Measurements from ENCODE around the gene CHADL. TPM values are rescaled to one million over a fixed set of nuclear protein-coding genes. Genes with fewer than 3 reads are reported as not detected.

Gene CHADL
- polyA plus RNA-seq, 1 of the 3 experiments (the other 2 are of a cell fraction): 0.03 TPM

- no peak for TF ChIP-seq SMC3 (IDR thresholded peaks at IDR 0.05; ENCODE audit: low read depth, low read length)
- no peak for TF ChIP-seq TAF1 (IDR thresholded peaks at IDR 0.05; ENCODE audit: borderline replicate concordance, low read depth, low read length)
- ChIA-PET CTCF (no interaction called here), POLR2A (no interaction called here)
- Histone ChIP-seq H3K9ac (no peak overlapping the region), H3K9me2 (no peaks in the 10 kb centered on the region), H3K27ac (ENCODE audit: low read depth in 2 of 2, low read length in 1 of 2) (no peak overlapping the region), H3K4me1 (ENCODE audit: control insufficient read depth in 1 of 2, insufficient read depth in 2 of 2, low read depth in 1 of 2, low read length in 1 of 2) (peaks cover 0 to 2% of the 10 kb centered on the region in 2 experiments; a peak in 1 of 4 replicates), H3K9me3 (no peaks in the 10 kb centered on the region), H3K4me3 (ENCODE audit: low read depth in 2 of 2, low read length in 1 of 2) (no peak overlapping the region), H3K36me3 (replicated peaks in 1 of 2; ENCODE audit: control insufficient read depth in 1 of 2, insufficient read depth in 2 of 2, low read length in 1 of 2) (no peaks in the 10 kb centered on the region), H4K20me1 (ENCODE audit: insufficient read depth) (no peaks in the 10 kb centered on the region), H3F3A (replicated peaks; ENCODE audit: insufficient read depth) (no peaks in the 10 kb centered on the region), H2AFZ (ENCODE audit: low read depth) (no peak overlapping the region), H3K79me2 (ENCODE audit: insufficient read depth) (no peaks in the 10 kb centered on the region), H3K4me2 (no peak overlapping the region), H3K27me3 (ENCODE audit: insufficient read depth) (no peaks in the 10 kb centered on the region)
- no peak for DNase-seq
- 100% methylated on average over 1 of the region's 6 CpGs for WGBS (ENCODE audit: low lambda C conversion rate)
Measured at GRCh38 chr22:41229215-41229614, 11.5 kb downstream of the CHADL start.

DNA sequence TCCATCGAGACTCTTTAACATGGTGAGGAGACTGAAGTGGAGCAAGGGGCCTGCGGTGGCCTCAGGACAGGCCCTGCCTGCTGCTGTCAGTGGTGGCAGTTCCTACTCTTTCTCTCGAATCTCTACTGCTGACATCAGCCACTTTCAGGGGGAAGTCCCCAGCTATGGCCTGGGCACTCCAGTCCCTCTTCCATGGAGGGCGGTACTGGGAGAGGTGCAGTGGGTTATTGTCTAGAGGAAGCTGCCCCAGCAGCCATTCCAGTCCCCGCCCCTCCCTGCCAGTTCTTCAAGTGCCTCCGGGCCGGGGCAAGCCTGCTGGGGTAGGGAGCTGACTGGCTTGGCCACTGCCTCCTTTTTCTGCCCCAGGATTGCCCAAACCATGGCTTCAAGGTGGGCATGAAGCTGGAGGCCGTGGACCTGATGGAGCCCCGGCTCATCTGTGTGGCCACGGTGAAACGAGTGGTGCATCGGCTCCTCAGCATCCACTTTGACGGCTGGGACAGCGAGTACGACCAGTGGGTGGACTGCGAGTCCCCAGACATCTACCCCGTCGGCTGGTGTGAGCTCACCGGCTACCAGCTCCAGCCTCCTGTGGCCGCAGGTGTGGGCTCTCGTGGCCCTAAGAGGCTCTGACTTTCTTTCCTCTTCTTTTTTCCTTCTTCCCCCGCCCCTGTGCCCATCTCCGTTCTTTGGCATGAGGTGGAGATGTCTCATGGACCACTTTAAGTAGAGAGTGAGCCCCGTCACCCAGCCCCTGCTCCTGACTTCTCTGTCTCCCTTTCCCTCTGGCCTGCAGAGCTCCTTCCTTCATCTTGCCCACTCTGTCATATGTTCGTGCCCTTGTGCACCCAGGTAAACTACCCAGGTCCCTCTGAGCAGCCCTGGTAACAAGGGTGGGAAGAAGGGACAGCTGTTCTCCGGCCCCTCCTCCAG is 13.7 kb downstream of the CHADL start:
- Histone ChIP-seq H3K9ac (no peak overlapping the region), H2AFZ (ENCODE audit: low read depth) (no peak overlapping the region), H3K79me2 (ENCODE audit: insufficient read depth) (no peaks in the 10 kb centered on the region), H3K4me2 (no peak overlapping the region), H3K9me2 (no peaks in the 10 kb centered on the region), H3K9me3 (no peaks in the 10 kb centered on the region), H3F3A (replicated peaks; ENCODE audit: insufficient read depth) (no peaks in the 10 kb centered on the region), H3K4me1 (ENCODE audit: control insufficient read depth in 1 of 2, insufficient read depth in 2 of 2, low read depth in 1 of 2, low read length in 1 of 2) (no peaks in the 10 kb centered on the region), H4K20me1 (ENCODE audit: insufficient read depth) (no peaks in the 10 kb centered on the region), H3K36me3 (replicated peaks in 1 of 2; ENCODE audit: control insufficient read depth in 1 of 2, insufficient read depth in 2 of 2, low read length in 1 of 2) (no peaks in the 10 kb centered on the region), H3K4me3 (ENCODE audit: low read depth in 2 of 2, low read length in 1 of 2) (no peak overlapping the region), H3K27me3 (ENCODE audit: insufficient read depth) (no peaks in the 10 kb centered on the region), H3K27ac (ENCODE audit: low read depth in 2 of 2, low read length in 1 of 2) (no peak overlapping the region)
- ChIA-PET POLR2A (interaction anchor here (0.9 kb wide), 1 partner anchor 10 kb away, joined by 3 read pairs; no protein-coding TSS in a partner anchor), CTCF (no interaction called here)
- no peak for DNase-seq
- WGBS (ENCODE audit: low lambda C conversion rate): 94% methylated on average over 10 of the region's 26 CpGs
- no peak for TF ChIP-seq TCF12 (IDR thresholded peaks at IDR 0.05)
- TF ChIP-seq, protein P1, sequence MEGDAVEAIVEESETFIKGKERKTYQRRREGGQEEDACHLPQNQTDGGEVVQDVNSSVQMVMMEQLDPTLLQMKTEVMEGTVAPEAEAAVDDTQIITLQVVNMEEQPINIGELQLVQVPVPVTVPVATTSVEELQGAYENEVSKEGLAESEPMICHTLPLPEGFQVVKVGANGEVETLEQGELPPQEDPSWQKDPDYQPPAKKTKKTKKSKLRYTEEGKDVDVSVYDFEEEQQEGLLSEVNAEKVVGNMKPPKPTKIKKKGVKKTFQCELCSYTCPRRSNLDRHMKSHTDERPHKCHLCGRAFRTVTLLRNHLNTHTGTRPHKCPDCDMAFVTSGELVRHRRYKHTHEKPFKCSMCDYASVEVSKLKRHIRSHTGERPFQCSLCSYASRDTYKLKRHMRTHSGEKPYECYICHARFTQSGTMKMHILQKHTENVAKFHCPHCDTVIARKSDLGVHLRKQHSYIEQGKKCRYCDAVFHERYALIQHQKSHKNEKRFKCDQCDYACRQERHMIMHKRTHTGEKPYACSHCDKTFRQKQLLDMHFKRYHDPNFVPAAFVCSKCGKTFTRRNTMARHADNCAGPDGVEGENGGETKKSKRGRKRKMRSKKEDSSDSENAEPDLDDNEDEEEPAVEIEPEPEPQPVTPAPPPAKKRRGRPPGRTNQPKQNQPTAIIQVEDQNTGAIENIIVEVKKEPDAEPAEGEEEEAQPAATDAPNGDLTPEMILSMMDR (IDR thresholded peaks at IDR 0.05): no peak
- no peak for TF ChIP-seq SIN3A (IDR thresholded peaks at IDR 0.05; ENCODE audit: borderline replicate concordance, low read depth, low read length)
- no peak for TF ChIP-seq JUND (IDR thresholded peaks at IDR 0.05)
- TF ChIP-seq, protein P2, sequence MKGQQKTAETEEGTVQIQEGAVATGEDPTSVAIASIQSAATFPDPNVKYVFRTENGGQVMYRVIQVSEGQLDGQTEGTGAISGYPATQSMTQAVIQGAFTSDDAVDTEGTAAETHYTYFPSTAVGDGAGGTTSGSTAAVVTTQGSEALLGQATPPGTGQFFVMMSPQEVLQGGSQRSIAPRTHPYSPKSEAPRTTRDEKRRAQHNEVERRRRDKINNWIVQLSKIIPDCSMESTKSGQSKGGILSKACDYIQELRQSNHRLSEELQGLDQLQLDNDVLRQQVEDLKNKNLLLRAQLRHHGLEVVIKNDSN (IDR thresholded peaks at IDR 0.05; ENCODE audit: borderline replicate concordance, low read depth): no peak
- TF ChIP-seq YY1 (IDR thresholded peaks at IDR 0.05; ENCODE audit: low read depth): no peak
- no peak for TF ChIP-seq REST (IDR thresholded peaks at IDR 0.05; ENCODE audit: low read depth, low read length)
- TF ChIP-seq TAF1 (IDR thresholded peaks at IDR 0.05; ENCODE audit: borderline replicate concordance, low read depth, low read length): no peak
- no peak for TF ChIP-seq SMC3 (IDR thresholded peaks at IDR 0.05; ENCODE audit: low read depth, low read length)
- TF ChIP-seq, protein P3, sequence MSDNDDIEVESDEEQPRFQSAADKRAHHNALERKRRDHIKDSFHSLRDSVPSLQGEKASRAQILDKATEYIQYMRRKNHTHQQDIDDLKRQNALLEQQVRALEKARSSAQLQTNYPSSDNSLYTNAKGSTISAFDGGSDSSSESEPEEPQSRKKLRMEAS (IDR thresholded peaks at IDR 0.05; ENCODE audit: low read depth): no peak
- no peak for TF ChIP-seq NFIC (IDR thresholded peaks at IDR 0.05; ENCODE audit: borderline replicate concordance)
- no peak for TF ChIP-seq MXI1 (IDR thresholded peaks at IDR 0.05; ENCODE audit: low read depth, low read length)
- TF ChIP-seq GATA2 (CRISPR knock-in tag; IDR thresholded peaks at IDR 0.05): no peak
- no peak for TF ChIP-seq RFX5 (IDR thresholded peaks at IDR 0.05; ENCODE audit: low read length)
- TF ChIP-seq ZBTB33 (IDR thresholded peaks at IDR 0.05; ENCODE audit: borderline replicate concordance, low read depth): no peak
- TF ChIP-seq NRF1 (IDR thresholded peaks at IDR 0.05; ENCODE audit: low read depth, low read length): no peak
- no peak for TF ChIP-seq RCOR1 (IDR thresholded peaks at IDR 0.05; ENCODE audit: low read length)
- TF ChIP-seq CHD2 (IDR thresholded peaks at IDR 0.05; ENCODE audit: low read length, partially characterized antibody): no peak

Data from SK-N-SH (cell line).